Epithelial cell of prostate (primary cell): ENCODE results near the gene CTIF.
A peak's percentile ranks its signal among the peaks of the same experiment; 100 is the strongest.

Experiments
- DNase-seq: peaks from one replicate; pipeline ENCODE4 v3.0.0-alpha.2; 2011; ENCODE audit warnings: low read depth, low spot score
- H3K27ac ChIP-seq: fragments of 450-650 bp; 2 replicates; pipeline ENCODE4 v1.5.1; 2017; ENCODE audit warnings: mild to moderate bottlenecking

CTIF gene

GRCh38 chr18:48735080-48735676 lies 196.3 kb downstream of the CTIF start:
- no peak for DNase-seq

GRCh38 chr18:48735681-48736255 lies 196.9 kb downstream of the CTIF start:
- DNase-seq, result no peak
- no peak overlapping the region for H3K27ac ChIP-seq

More at GRCh38 chr18:48735080-48735676, 196.3 kb downstream of the CTIF start:
- H3K27ac ChIP-seq, result no peak overlapping the region

GRCh38 chr18:48736321-48737260 lies 197.8 kb downstream of the CTIF start:
- H3K27ac ChIP-seq, result no peak overlapping the region
- DNase-seq, result no peak

GRCh38 chr18:48739266-48740067 lies 200.6 kb downstream of the CTIF start:
- no peak for DNase-seq
- H3K27ac ChIP-seq, result no peak overlapping the region

GRCh38 chr18:48740068-48740440 lies 201.2 kb downstream of the CTIF start:
- DNase-seq, result no peak
- H3K27ac ChIP-seq, result no peak overlapping the region

- no peak overlapping the region for H3K27ac ChIP-seq
- no peak for DNase-seq
These were observed 202.1 kb downstream of the CTIF start for GRCh38 chr18:48740851-48741485.

GRCh38 chr18:48741866-48742265 lies 203.0 kb downstream of the CTIF start:
- H3K27ac ChIP-seq, result no peak overlapping the region
- DNase-seq, result no peak

- no peak overlapping the region for H3K27ac ChIP-seq
These were observed 203.5 kb downstream of the CTIF start for GRCh38 chr18:48742304-48742703.

GRCh38 chr18:48742706-48743475 lies 204.1 kb downstream of the CTIF start:
- no peak for DNase-seq
- no peak overlapping the region for H3K27ac ChIP-seq

More at GRCh38 chr18:48742304-48742703, 203.5 kb downstream of the CTIF start:
- DNase-seq, result no peak

GRCh38 chr18:48743886-48744285 lies 205.1 kb downstream of the CTIF start:
- DNase-seq, result no peak

GRCh38 chr18:48745293-48745692 lies 206.5 kb downstream of the CTIF start:
- H3K27ac ChIP-seq, result peak overlapping the region; percentile 38
- no peak for DNase-seq

More at GRCh38 chr18:48743886-48744285, 205.1 kb downstream of the CTIF start:
- no peak overlapping the region for H3K27ac ChIP-seq

- DNase-seq, result no peak
- H3K27ac ChIP-seq, result no peak overlapping the region
These were observed 210.9 kb downstream of the CTIF start for GRCh38 chr18:48749768-48750167.

- no peak overlapping the region for H3K27ac ChIP-seq
These were observed 211.8 kb downstream of the CTIF start for GRCh38 chr18:48750485-48751175.

GRCh38 chr18:48751727-48752468 lies 213.1 kb downstream of the CTIF start:
- no peak for DNase-seq
- no peak overlapping the region for H3K27ac ChIP-seq

More at GRCh38 chr18:48750485-48751175, 211.8 kb downstream of the CTIF start:
- DNase-seq, result no peak

GRCh38 chr18:48752478-48752877 lies 213.6 kb downstream of the CTIF start:
- no peak for DNase-seq
- H3K27ac ChIP-seq, result no peak overlapping the region

GRCh38 chr18:48752928-48753327 lies 214.1 kb downstream of the CTIF start:
- H3K27ac ChIP-seq, result no peak overlapping the region
- no peak for DNase-seq

GRCh38 chr18:48753691-48754090 lies 214.9 kb downstream of the CTIF start:
- no peak for DNase-seq
- no peak overlapping the region for H3K27ac ChIP-seq

GRCh38 chr18:48754559-48754958 lies 215.7 kb downstream of the CTIF start:
- H3K27ac ChIP-seq, result no peak overlapping the region
- DNase-seq, result no peak
